PFSK-1 (cell line): ENCODE data around the gene EIF5A.

Source experiments
- FOXP2 ChIP-seq: optimal IDR thresholded peaks from 2 replicates; pipeline ENCODE3; 2011; ENCODE audit warnings: borderline replicate concordance, control low read depth, inconsistent platforms; ENCODE audit not compliant: insufficient read depth; ENCODE audit errors: extremely low read length, extremely low read depth
- POLR2AphosphoS5 ChIP-seq: IDR thresholded peaks from 2 replicates; pipeline ENCODE4 v1.6.1; 2012; ENCODE audit warnings: low read depth, mild to moderate bottlenecking, control low read depth, low read length, moderate library complexity
- REST ChIP-seq, 2 experiments: IDR thresholded peaks; 2 replicates each; pipeline versions ENCODE4 v1.6.1 to v1.8.0; 2011 to 2012; ENCODE audit warnings: low read depth in 2 of 2, low read length in 2 of 2, control low read depth in 1 of 2, inconsistent platforms in 1 of 2, mild to moderate bottlenecking in 1 of 2, moderate library complexity in 1 of 2; ENCODE audit not compliant: insufficient read depth in 1 of 2
- SIN3A ChIP-seq: IDR thresholded peaks from 2 replicates; pipeline ENCODE4 v1.6.1; 2012; ENCODE audit warnings: mild to moderate bottlenecking, low read length, moderate library complexity, borderline replicate concordance; ENCODE audit not compliant: insufficient read depth
- TAF1 ChIP-seq: IDR thresholded peaks from 2 replicates; pipeline ENCODE4 v1.6.1; 2012; ENCODE audit warnings: low read length, control low read depth, borderline replicate concordance; ENCODE audit not compliant: insufficient read depth

EIF5A gene

DNA sequence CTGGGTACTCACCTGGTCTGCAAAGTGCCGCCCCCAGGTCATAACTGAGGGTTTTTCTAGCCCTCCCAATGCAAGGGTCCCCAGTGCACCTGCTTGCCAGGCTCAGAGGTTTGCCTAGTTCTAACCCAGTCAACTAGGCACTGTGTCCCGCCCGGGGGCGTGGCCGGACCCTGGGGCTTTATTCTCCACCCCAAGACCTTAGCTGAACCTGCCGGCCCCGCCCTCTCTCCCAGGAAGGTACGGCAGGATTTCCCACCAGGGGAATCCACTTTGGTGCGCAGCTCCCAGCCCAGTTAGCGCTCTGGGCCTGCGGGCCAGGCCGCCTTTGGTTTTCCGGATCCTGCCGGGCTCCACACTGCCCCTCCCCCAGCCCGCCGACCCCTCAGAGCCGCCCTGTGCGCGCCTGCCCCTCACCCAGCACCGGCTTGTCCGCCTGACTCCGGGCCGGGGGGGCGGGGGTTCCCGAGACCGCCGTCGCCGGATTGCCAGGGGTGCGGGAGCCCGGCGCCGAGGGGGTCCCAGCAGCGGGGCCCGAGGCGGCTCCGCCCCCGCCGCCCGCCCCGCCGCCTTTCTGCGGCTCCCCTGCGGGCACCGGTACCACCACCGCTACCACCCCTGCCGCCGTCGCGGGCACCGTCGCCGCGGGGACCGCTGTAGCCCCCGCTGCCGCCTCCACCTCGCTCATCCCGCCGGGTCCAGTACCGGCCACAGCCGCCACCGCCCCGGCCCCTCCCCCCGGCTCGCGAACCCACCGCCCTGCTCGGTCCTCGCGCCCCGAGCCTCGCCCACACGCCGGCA lies 13.4 kb upstream of the EIF5A start:
- TF ChIP-seq REST (IDR thresholded peaks at IDR 0.05; ENCODE audit: insufficient read depth in 1 of 2, low read depth in 2 of 2, low read length in 2 of 2) (no peak), FOXP2 (no peak), SIN3A (no peak)

DNA sequence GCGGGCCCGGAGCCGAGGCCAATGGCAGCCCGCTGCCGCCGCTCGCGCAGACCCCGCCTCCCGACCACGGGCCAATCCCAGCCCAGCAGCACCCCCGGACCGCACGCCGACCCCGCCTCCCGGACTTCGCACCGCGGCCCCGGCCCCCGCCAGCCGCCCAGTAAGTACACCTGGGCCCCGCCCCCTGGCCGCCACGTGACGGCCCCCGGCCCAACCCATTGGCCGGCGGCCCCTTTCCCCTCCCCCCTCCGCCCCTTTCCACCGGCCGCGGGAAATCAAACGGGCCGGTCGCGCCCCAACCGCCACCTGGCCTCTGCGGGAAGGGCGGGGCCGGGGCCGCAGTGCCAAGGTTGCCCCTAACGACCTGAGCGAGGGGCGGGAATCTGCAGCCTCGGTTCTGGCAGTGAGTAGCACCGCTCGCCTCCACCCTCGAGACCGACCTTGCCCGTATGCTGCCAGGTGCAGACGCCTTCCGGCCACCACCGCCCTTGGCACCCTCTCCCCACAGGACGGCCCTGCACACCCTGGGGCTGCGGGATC lies 12.7 kb upstream of the EIF5A start, which contains the start of gene YBX2:
YBX2 (minus strand) TSS at position 26 of the 540 bp plus-strand sequence. CDS start 139 bp downstream, outside the sequence.
- TF ChIP-seq FOXP2 (no peak), REST (IDR thresholded peaks at IDR 0.05; ENCODE audit: insufficient read depth in 1 of 2, low read depth in 2 of 2, low read length in 2 of 2) (no peak), POLR2AphosphoS5 (no peak), SIN3A (no peak), TAF1 (no peak)

GRCh38 chr17:7295230-7296180 lies 11.9 kb upstream of the EIF5A start:
- TF ChIP-seq REST (IDR thresholded peaks at IDR 0.05; ENCODE audit: insufficient read depth in 1 of 2, low read depth in 2 of 2, low read length in 2 of 2) (no peak), SIN3A (no peak), TAF1 (no peak), FOXP2 (no peak), POLR2AphosphoS5 (no peak)

GRCh38 chr17:7296189-7296861 lies 11.1 kb upstream of the EIF5A start:
- TF ChIP-seq SIN3A (0 out of 2 replicates have a peak, but pooled peaks have one; percentile 48), POLR2AphosphoS5 (no peak), FOXP2 (peak; percentile 85)

GRCh38 chr17:7304179-7304578 lies 3.2 kb upstream of the EIF5A start:
- TF ChIP-seq SIN3A (no peak), REST (IDR thresholded peaks at IDR 0.05; ENCODE audit: insufficient read depth in 1 of 2, low read depth in 2 of 2, low read length in 2 of 2) (no peak), POLR2AphosphoS5 (no peak), TAF1 (no peak)
